AG09319 (cell line): ENCODE data around the gene REELD1.

Source experiments
- DNase-seq: peaks from one replicate; pipeline ENCODE4 v3.0.0-alpha.2; 2010; ENCODE audit warnings: low read depth; ENCODE audit errors: extremely low read depth
- TF ChIP-seq, protein P1 (sequence below): IDR thresholded peaks from 2 replicates; pipeline ENCODE4 v1.5.1; 2011; ENCODE audit warnings: low read depth, mild to moderate bottlenecking, inconsistent platforms, low read length, moderate library complexity

Gene REELD1

DNA sequence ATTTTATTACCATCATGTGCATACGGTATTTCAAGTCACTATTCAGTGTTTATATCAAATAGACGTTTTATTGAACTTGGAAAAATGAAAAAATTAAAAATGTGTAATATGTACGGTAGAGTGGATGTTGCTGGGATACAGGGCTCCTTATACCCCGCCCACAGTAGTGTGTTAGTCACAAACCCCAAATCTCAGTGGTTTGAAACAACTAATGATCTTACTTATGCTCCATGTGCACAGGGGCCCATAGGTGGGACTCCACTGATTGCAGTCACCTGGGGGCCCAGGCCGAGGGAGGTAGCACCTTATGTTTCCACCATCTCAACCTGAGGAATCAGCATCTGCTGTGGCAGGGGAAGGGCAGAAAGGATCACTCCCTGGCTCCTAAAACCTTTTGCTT lies 20.7 kb upstream of the REELD1 start:
- TF ChIP-seq, protein P1, sequence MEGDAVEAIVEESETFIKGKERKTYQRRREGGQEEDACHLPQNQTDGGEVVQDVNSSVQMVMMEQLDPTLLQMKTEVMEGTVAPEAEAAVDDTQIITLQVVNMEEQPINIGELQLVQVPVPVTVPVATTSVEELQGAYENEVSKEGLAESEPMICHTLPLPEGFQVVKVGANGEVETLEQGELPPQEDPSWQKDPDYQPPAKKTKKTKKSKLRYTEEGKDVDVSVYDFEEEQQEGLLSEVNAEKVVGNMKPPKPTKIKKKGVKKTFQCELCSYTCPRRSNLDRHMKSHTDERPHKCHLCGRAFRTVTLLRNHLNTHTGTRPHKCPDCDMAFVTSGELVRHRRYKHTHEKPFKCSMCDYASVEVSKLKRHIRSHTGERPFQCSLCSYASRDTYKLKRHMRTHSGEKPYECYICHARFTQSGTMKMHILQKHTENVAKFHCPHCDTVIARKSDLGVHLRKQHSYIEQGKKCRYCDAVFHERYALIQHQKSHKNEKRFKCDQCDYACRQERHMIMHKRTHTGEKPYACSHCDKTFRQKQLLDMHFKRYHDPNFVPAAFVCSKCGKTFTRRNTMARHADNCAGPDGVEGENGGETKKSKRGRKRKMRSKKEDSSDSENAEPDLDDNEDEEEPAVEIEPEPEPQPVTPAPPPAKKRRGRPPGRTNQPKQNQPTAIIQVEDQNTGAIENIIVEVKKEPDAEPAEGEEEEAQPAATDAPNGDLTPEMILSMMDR = no peak
- no peak for DNase-seq

DNA sequence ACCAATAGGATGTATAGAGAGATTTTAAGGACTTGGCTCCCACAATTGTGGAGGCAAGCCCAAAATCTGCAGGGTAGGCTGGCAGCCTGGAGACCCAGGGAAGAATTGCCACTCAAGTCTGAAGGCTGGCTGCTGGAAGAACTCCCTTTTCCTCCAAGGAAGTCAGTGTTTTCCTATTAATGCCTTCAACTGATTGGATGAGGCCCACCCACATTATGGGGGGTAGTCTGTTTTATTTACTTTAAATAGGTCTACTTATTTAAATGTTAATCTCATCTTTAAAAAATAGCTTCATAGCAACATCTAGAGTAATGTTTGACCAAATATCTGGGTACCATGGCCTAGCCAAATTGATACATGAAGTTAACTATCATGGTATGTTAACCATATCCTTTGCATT lies 20.1 kb upstream of the REELD1 start:
- TF ChIP-seq, protein P1 = no peak
- DNase-seq = no peak

DNA sequence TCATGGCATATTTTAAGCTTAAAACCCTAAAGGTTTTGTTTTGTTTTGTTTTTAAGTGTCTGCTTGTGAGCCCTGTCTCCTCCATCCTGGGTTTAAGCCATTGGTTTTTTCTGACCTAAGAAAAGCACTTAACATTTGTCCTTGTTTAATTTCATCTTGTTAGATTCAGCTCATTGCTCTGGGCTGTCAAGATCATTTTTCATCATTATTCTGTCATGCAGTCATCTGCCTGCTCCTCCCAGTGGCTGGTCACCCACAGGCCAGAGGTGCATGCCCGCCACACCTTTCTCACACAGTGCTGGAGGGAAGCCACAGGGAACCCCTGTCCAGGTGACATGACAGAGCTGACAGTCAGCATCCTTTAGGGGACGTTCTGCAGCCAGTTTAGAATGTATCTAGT lies 11.7 kb upstream of the REELD1 start:
- DNase-seq = no peak
- TF ChIP-seq, protein P1 = no peak

DNA sequence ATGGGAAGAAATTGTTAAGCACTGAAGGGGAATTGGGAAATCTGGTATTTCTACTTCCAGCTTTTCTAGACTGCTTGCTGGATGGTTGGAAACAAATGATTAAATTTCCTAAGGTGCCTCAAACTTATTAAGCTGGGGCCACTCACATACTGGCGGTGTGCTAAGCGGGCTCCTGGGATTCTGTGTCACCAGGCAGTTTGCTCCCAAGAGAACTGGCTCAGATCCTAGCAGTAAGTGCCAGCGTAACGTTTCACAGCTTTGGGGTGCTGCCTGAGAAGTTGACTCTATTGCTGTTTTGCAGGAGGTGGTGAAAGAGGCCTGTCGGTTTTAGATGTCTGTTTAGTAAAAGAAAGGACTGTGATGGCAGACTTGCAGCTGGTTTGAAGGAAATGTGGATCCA lies 6.9 kb upstream of the REELD1 start:
- TF ChIP-seq, protein P1 = no peak
- DNase-seq = no peak

DNA sequence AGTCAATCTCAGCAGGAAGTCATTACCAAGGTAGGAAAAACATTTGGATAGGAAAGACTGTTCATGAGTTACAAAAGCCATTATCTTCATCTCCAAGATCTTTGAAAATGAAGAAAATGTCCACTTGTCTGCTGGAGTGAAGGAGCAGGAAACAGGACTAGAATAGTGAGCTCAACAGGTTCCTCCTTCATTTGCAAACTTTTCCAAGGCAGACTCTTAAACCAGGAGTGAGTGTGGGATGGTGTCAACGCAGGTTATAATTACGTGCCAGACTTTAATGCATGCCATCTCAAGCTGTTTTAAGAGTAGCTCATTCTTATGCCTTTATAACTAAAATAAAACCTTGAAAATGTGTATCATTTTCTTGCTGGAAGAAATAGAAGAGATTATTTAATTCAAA lies 3.4 kb upstream of the REELD1 start:
- no peak for DNase-seq
- TF ChIP-seq, protein P1 = no peak

DNA sequence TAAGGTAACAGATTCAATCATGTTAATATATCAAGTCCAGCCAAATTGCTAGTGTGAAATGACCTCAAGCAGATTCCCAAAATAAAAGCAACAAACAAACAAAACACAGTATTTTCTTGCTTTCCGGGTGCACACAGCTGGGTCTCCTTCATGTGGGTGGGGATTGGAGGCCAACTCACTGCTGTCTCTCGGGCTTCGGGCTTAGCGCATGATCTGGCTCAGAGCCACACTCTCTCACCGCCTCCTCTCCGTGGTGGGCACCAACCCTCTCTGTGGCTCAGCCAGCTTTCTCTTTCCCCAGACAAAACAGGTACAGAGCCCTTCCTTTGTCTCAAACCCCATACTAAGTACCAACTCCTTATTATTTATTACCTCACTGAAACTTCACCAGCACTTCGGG lies 2.9 kb upstream of the REELD1 start:
- no peak for DNase-seq
- TF ChIP-seq, protein P1 = no peak

DNA sequence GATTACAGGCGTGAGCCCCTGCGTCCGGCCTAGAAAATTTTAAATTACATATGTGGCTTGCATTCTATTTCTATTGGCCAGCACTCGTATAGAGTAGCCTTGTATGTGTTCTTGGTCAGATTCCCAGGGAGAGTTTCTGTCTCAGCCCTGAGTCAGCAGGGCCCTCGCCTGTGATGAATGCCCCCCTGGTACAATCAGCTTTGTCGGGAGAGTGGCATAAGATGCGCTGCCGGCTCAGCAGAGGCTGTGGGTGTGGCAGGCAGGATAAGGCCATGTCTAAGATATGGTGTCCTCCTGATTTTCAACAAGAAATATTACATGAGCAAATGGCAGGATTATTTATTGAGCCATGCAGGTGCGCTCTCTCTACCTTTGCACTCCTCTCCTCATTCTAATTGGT lies 1.6 kb upstream of the REELD1 start:
- DNase-seq = no peak
- TF ChIP-seq, protein P1 = no peak
